Type B pancreatic cell (in vitro differentiated cells): ENCODE measurements around the gene CLMP. TPM values are rescaled to one million over a fixed set of nuclear protein-coding genes. Genes with fewer than 3 reads are reported as not detected.

Experiments used
- DNase-seq: peaks from one replicate; pipeline ENCODE4 v3.0.0; 2021; ENCODE audit warnings: mixed read lengths; ENCODE audit not compliant: unreplicated experiment; ENCODE audit errors: extremely low spot score
- H3K27ac Mint-ChIP-seq: 2 replicates; pipeline ENCODE4 v1.8.0; 2021; ENCODE audit warnings: mild to moderate bottlenecking, mixed read lengths
- H3K27me3 Mint-ChIP-seq: 2 replicates; pipeline ENCODE4 v1.8.0; 2021; ENCODE audit warnings: mixed read lengths
- H3K36me3 Mint-ChIP-seq: 2 replicates; pipeline ENCODE4 v1.8.0; 2021; ENCODE audit warnings: mixed read lengths
- H3K4me1 Mint-ChIP-seq: one replicate; pipeline ENCODE4 v1.8.0; 2021; ENCODE audit warnings: mixed read lengths; ENCODE audit not compliant: unreplicated experiment
- H3K4me3 Mint-ChIP-seq: 2 replicates; pipeline ENCODE4 v1.8.0; 2021; ENCODE audit warnings: mild to moderate bottlenecking, mixed read lengths
- H3K9me3 Mint-ChIP-seq: 2 replicates; pipeline ENCODE4 v1.8.0; 2021; ENCODE audit warnings: mixed read lengths
- total RNA-seq: library from RNA; stranded (reverse); gene quantifications from 2 replicates; pipeline ENCODE4 v1.2.1, GENCODE V29; 2021; ENCODE audit warnings: low replicate concordance
- TF ChIP-seq, protein P1 (sequence below): fragments of 200-600 bp; sonication (generic); conservative IDR thresholded peaks from 2 replicates; pipeline ENCODE4 v1.5.0; 2021; ENCODE audit warnings: antibody characterized with exemption, mild to moderate bottlenecking

Gene CLMP
- total RNA-seq, 1 donor from 2014 or later = 65.7 TPM

DNA sequence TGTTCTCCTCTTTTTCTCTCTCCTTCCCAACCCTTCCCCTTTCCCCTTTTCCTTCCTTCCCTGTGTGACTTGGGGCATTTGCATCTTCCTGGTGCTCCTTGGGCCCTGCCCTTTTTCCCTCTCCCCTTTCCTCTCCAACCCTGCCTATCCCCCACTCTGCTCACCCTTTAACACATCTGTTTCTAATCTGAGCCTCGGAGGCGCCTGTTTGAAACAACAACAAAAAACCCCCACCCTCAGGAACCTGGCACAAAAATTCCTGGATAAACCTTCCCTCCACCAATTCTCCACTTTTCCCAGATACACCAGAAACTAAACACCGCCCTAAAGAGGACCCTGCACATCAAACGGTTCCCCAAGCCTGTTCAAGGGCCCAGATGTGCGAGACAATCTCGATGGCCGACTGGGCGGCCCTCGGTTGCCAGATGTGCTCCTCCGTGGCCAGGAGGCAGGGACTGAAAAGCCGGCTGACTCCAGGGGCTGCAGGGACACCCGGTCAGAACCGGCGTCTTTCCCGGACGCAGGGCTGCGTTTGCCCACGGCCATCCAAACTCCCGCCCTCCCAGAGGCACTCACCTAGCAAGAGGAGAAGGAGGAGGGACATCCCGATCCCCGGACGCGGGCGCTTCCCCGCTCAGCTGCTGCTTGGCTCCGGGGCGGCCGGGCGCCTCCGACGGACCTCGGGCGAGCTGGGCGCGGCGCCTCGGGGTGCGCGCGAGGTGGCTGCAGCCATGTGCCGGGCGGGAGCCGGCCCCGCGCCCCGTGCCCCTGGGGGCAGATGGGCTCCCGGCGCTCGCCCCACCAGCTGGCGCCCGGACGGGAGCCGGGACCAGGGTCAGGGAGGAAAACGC, 486 bp downstream of the CLMP start:
- peak; percentile 76 for DNase-seq
- H3K4me3 Mint-ChIP-seq = peak overlapping the region; percentile 96
- TF ChIP-seq, protein P1, sequence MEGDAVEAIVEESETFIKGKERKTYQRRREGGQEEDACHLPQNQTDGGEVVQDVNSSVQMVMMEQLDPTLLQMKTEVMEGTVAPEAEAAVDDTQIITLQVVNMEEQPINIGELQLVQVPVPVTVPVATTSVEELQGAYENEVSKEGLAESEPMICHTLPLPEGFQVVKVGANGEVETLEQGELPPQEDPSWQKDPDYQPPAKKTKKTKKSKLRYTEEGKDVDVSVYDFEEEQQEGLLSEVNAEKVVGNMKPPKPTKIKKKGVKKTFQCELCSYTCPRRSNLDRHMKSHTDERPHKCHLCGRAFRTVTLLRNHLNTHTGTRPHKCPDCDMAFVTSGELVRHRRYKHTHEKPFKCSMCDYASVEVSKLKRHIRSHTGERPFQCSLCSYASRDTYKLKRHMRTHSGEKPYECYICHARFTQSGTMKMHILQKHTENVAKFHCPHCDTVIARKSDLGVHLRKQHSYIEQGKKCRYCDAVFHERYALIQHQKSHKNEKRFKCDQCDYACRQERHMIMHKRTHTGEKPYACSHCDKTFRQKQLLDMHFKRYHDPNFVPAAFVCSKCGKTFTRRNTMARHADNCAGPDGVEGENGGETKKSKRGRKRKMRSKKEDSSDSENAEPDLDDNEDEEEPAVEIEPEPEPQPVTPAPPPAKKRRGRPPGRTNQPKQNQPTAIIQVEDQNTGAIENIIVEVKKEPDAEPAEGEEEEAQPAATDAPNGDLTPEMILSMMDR = no peak
- H3K27ac Mint-ChIP-seq = peak overlapping the region; percentile 92
- peaks cover 43% of the 10 kb centered on the region for H3K4me1 Mint-ChIP-seq
- no peaks in the 10 kb centered on the region for H3K9me3 Mint-ChIP-seq
- peaks cover 16% of the 10 kb centered on the region for H3K36me3 Mint-ChIP-seq
- peaks cover 74% of the 10 kb centered on the region for H3K27me3 Mint-ChIP-seq

DNA sequence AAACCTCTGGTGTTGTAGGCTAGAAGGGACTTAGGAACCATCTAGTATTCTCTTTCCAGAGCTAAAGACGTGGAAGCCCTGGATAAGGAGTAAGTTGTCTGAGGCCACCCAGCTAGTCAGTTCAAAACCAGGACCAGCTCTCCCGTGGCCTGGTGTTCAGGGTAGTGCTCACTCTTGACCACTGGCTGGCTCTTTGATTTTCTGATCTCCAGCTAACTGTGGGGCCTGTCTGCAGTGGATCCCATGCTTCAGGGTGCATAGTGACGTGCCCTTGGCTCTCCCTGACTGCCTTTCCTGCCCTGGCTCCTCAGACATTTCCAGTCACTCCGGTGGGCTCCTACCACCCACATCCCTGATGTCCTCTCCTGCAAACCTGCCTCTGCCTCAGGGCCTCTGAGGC, 1.3 kb downstream of the CLMP start:
- H3K9me3 Mint-ChIP-seq = no peaks in the 10 kb centered on the region
- H3K27me3 Mint-ChIP-seq = peaks cover 72% of the 10 kb centered on the region
- TF ChIP-seq, protein P1 = no peak
- peak overlapping the region; percentile 96 for H3K4me3 Mint-ChIP-seq
- peaks cover 42% of the 10 kb centered on the region for H3K4me1 Mint-ChIP-seq
- peak overlapping the region; percentile 92 for H3K27ac Mint-ChIP-seq
- peaks cover 16% of the 10 kb centered on the region for H3K36me3 Mint-ChIP-seq
- no peak for DNase-seq

DNA sequence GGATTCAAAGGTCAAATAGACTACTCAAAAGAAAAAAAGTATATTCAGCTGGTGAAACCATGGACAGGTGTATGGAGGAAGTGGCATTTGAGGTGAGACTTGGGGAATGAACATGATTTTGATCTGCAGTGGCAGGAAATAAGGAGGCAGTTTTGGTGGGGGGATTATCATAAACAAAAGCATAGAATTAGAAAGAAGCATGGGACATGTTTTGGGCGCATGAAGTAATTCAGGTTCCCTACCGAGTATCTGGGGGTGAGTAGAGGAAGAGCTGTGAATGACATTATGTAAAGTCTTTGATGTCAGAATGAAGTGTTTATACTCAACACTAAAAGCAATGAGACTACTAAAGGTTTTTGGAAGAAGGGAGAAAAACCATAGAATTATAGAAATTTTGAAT, 3.1 kb downstream of the CLMP start:
- Mint-ChIP-seq H3K36me3 (peaks cover 18% of the 10 kb centered on the region), H3K4me3 (peak overlapping the region; percentile 96)

DNA sequence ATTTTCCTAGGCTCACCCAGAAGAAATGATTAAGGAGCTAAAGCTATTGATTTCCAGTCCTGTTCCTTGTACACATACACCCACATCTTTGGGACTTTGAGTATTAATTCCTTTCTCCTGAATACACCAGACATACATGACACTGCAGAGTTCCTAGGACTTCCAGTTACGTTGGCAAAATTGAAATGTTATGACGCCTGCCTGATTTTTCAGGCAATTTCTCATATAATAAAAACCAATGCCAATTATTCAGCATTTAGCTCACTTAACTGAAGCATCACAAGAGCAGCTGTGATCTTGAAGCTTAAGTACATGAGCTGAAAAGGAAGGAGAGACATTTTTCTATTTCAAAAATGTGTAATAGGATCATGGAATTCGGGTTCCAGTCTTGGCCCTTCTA, 4.5 kb downstream of the CLMP start:
- TF ChIP-seq, protein P1 = no peak
- H3K4me1 Mint-ChIP-seq = peaks cover 51% of the 10 kb centered on the region
- H3K36me3 Mint-ChIP-seq = peaks cover 21% of the 10 kb centered on the region
- H3K4me3 Mint-ChIP-seq = peak overlapping the region; percentile 3
- peaks cover 58% of the 10 kb centered on the region for H3K27me3 Mint-ChIP-seq
- no peak for DNase-seq
- no peak overlapping the region for H3K27ac Mint-ChIP-seq
- no peaks in the 10 kb centered on the region for H3K9me3 Mint-ChIP-seq

More for the DNA sequence above, 3.1 kb downstream of the CLMP start:
- Mint-ChIP-seq H3K4me1 (peaks cover 52% of the 10 kb centered on the region), H3K27ac (no peak overlapping the region), H3K9me3 (no peaks in the 10 kb centered on the region), H3K27me3 (peaks cover 70% of the 10 kb centered on the region)
- TF ChIP-seq, protein P1 = no peak
- DNase-seq = no peak

DNA sequence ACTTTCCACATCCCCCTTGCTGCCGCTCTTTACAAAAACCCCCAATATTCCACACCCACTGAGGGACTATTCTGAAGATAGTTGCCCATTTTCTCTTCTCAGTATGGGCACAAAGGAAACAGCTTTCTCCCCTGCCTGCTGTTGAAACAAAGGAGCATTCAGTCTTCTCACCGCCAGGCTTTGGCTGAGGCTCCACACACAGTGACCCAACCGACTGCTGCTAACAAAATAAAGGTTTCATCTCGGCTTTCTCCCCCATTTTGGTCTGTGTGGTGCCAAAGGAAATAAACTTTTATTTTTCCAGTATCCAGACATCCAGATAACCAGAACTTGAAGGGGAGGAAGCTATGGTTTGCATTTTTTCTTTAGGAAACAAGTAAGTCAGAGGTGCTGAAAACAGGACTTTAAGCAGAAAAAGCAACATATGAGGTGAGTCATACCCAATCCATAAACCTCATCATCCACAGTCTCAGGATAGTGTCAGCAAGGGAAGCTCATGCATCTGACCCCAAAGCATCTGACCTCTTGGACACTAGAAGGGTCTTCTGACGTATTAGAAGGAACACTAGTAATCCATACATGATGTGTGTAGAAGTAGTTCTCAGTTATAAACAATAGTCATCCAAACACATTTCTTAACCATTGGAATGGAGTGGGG, 6.4 kb downstream of the CLMP start:
- peaks cover 27% of the 10 kb centered on the region for H3K36me3 Mint-ChIP-seq

More for the DNA sequence above, 6.4 kb downstream of the CLMP start:
- H3K4me1 Mint-ChIP-seq = peaks cover 52% of the 10 kb centered on the region
- H3K27me3 Mint-ChIP-seq = peaks cover 53% of the 10 kb centered on the region
- H3K27ac Mint-ChIP-seq = peak overlapping the region; percentile 62
- no peaks in the 10 kb centered on the region for H3K9me3 Mint-ChIP-seq
- no peak for DNase-seq
- H3K4me3 Mint-ChIP-seq = peak overlapping the region; percentile 79
- TF ChIP-seq, protein P1 = peak; percentile 51
